ENCODE results near the gene GFOD2.
A peak's percentile ranks its signal among the peaks of the same experiment; 100 is the strongest.

GFOD2 gene

GRCh38 chr16:67672739-67673662 lies 46.1 kb downstream of the GFOD2 start:
- TF ChIP-seq CTCF (IDR thresholded peaks at IDR 0.05; ENCODE audit: borderline replicate concordance, insufficient read depth, low read depth, low read length), result peak; percentile 90
- no peak overlapping the region for H3K4me3 ChIP-seq (ENCODE audit: low read depth, low read length)

GRCh38 chr16:67672306-67672705 lies 46.8 kb downstream of the GFOD2 start:
- no peak for TF ChIP-seq CTCF (IDR thresholded peaks at IDR 0.05; ENCODE audit: borderline replicate concordance, insufficient read depth, low read depth, low read length)
- H3K4me3 ChIP-seq (ENCODE audit: low read depth, low read length), result no peak overlapping the region

- H3K4me3 ChIP-seq (ENCODE audit: low read depth, low read length), result no peak overlapping the region
- no peak for TF ChIP-seq CTCF (IDR thresholded peaks at IDR 0.05; ENCODE audit: borderline replicate concordance, insufficient read depth, low read depth, low read length)
Measured at GRCh38 chr16:67669499-67670101, 49.5 kb downstream of the GFOD2 start.

GRCh38 chr16:67668495-67669157 lies 50.5 kb downstream of the GFOD2 start:
- TF ChIP-seq CTCF (IDR thresholded peaks at IDR 0.05; ENCODE audit: borderline replicate concordance, insufficient read depth, low read depth, low read length), result peak; percentile 43
- H3K4me3 ChIP-seq (ENCODE audit: low read depth, low read length), result no peak overlapping the region

- no peak overlapping the region for H3K4me3 ChIP-seq (ENCODE audit: low read depth, low read length)
- TF ChIP-seq CTCF (IDR thresholded peaks at IDR 0.05; ENCODE audit: borderline replicate concordance, insufficient read depth, low read depth, low read length), result peak; percentile 94
Measured at GRCh38 chr16:67667817-67668494, 51.2 kb downstream of the GFOD2 start.

GRCh38 chr16:67667453-67667816 lies 51.7 kb downstream of the GFOD2 start:
- TF ChIP-seq CTCF (IDR thresholded peaks at IDR 0.05; ENCODE audit: borderline replicate concordance, insufficient read depth, low read depth, low read length), result no peak
- peak overlapping the region; percentile 68 for H3K4me3 ChIP-seq (ENCODE audit: low read depth, low read length)

Data from GM12875 (cell line).